ENCODE results near the gene HIRIP3.

HIRIP3 gene

DNA sequence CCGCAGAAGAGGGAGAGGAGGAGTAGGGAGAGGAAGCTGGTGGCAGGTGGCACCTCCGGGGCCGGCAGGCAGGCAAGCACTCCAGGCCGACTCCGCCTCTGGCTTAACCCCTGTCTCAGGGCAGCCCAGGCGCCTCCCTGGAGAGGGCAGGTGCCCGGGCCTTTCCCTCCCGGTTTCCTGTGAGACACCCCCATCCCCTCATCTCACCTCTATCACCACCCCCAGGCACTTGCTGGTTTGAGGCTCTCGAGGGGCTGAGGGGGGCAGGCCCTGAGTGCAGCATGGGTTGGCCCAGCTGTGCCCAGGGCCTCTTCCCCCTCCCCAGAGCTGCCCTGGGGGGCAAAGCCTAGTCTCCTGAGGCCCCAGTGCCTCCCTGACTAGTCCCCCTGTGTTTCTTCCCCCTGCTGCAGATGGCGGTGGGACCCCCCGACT is 9.4 kb upstream of the HIRIP3 start:
- H4K8ac ChIP-seq (ENCODE audit: low read length) = no peak overlapping the region
- H3K4ac ChIP-seq (ENCODE audit: low read depth in 1 of 2, low read length in 2 of 2) = no peak overlapping the region
- no peak overlapping the region for H3K14ac ChIP-seq (ENCODE audit: low read length in 2 of 2)
- no peak overlapping the region for H3K18ac ChIP-seq (ENCODE audit: low read depth in 1 of 2, low read length in 2 of 2)
- H3K27ac ChIP-seq (ENCODE audit: low read length, poor library complexity, severe bottlenecking) = no peak overlapping the region
- H3K27me3 ChIP-seq (ENCODE audit: control insufficient read depth in 1 of 2, insufficient read depth in 1 of 2, low read length in 2 of 2) = peaks cover 10 to 27% of the 10 kb centered on the region in 2 experiments
- H3K79me1 ChIP-seq (replicated peaks; ENCODE audit: low read length, poor library complexity, severe bottlenecking) = peaks cover 18% of the 10 kb centered on the region
- no peak overlapping the region for H2AFZ ChIP-seq (ENCODE audit: low read depth, low read length)
- H3K23ac ChIP-seq (ENCODE audit: low read length in 2 of 2) = no peak overlapping the region
- WGBS = 77% methylated on average over 6 of the region's 11 CpGs
- H4K91ac ChIP-seq (ENCODE audit: low read length) = no peak overlapping the region
- H2BK120ac ChIP-seq (ENCODE audit: low read depth, low read length) = no peak overlapping the region
- H3K4me2 ChIP-seq (ENCODE audit: low read length, poor library complexity, severe bottlenecking) = no peak overlapping the region
- no peak for DNase-seq
- H3K9ac ChIP-seq (ENCODE audit: low read length) = no peak overlapping the region
- peaks cover 2% of the 10 kb centered on the region for H3K4me1 ChIP-seq (ENCODE audit: control insufficient read depth, insufficient read depth, low read depth, low read length)
- no peaks in the 10 kb centered on the region for H3K9me3 ChIP-seq (ENCODE audit: control insufficient read depth, low read length)
- no peak overlapping the region for H2BK5ac ChIP-seq (ENCODE audit: low read depth, low read length, poor library complexity, severe bottlenecking)
- no peak overlapping the region for H2BK12ac ChIP-seq (ENCODE audit: low read length in 2 of 2)
- no peak overlapping the region for H2BK15ac ChIP-seq (ENCODE audit: low read depth, poor library complexity, severe bottlenecking)
- H3K4me3 ChIP-seq (ENCODE audit: insufficient read depth in 1 of 2, low read depth in 1 of 2, low read length in 2 of 2) = no peak overlapping the region
- H3K36me3 ChIP-seq (ENCODE audit: control insufficient read depth in 1 of 2, insufficient read depth in 2 of 2, low read depth in 1 of 2, low read length in 2 of 2) = peaks cover 24 to 70% of the 10 kb centered on the region in 2 experiments
- H2AK5ac ChIP-seq (ENCODE audit: low read length, severe bottlenecking) = no peak overlapping the region

DNA sequence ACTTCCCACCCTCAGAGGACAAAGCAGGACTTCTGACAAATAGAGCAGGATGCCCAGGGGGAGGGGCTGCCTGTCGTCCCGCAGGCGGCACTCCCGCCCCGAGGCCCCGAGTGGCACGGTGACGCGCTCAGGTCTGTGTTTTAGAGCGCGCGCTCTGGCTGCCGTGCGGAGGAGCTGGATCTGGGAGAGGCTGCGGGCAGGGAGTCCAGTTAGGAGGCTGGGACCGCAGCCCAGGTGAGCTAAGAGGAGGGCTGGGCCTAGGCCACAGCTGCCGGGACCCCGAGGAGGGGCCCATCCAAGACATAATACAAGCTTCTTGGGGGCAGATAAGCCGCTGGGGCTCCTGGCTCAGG is 9.0 kb upstream of the HIRIP3 start:
- H2BK15ac ChIP-seq (ENCODE audit: low read depth, poor library complexity, severe bottlenecking) = no peak overlapping the region
- H3K27me3 ChIP-seq (ENCODE audit: control insufficient read depth in 1 of 2, insufficient read depth in 1 of 2, low read length in 2 of 2) = peaks cover 5 to 23% of the 10 kb centered on the region in 2 experiments
- H4K91ac ChIP-seq (ENCODE audit: low read length) = no peak overlapping the region
- no peak overlapping the region for H3K23ac ChIP-seq (ENCODE audit: low read length in 2 of 2)
- no peaks in the 10 kb centered on the region for H3K9me3 ChIP-seq (ENCODE audit: control insufficient read depth, low read length)
- no peak overlapping the region for H3K9ac ChIP-seq (ENCODE audit: low read length)
- H2BK5ac ChIP-seq (ENCODE audit: low read depth, low read length, poor library complexity, severe bottlenecking) = no peak overlapping the region
- H3K4ac ChIP-seq (ENCODE audit: low read depth in 1 of 2, low read length in 2 of 2) = no peak overlapping the region
- no peak overlapping the region for H3K27ac ChIP-seq (ENCODE audit: low read length, poor library complexity, severe bottlenecking)
- H2AK5ac ChIP-seq (ENCODE audit: low read length, severe bottlenecking) = no peak overlapping the region
- peaks cover 28 to 72% of the 10 kb centered on the region in 2 experiments for H3K36me3 ChIP-seq (ENCODE audit: control insufficient read depth in 1 of 2, insufficient read depth in 2 of 2, low read depth in 1 of 2, low read length in 2 of 2)
- no peak overlapping the region for H4K8ac ChIP-seq (ENCODE audit: low read length)
- H3K4me3 ChIP-seq (ENCODE audit: insufficient read depth in 1 of 2, low read depth in 1 of 2, low read length in 2 of 2) = no peak overlapping the region
- H3K79me1 ChIP-seq (replicated peaks; ENCODE audit: low read length, poor library complexity, severe bottlenecking) = peaks cover 21% of the 10 kb centered on the region
- no peak overlapping the region for H2BK12ac ChIP-seq (ENCODE audit: low read length in 2 of 2)
- 96% methylated on average over 19 of the region's 19 CpGs for WGBS
- H3K14ac ChIP-seq (ENCODE audit: low read length in 2 of 2) = no peak overlapping the region
- H2BK120ac ChIP-seq (ENCODE audit: low read depth, low read length) = no peak overlapping the region
- H3K18ac ChIP-seq (ENCODE audit: low read depth in 1 of 2, low read length in 2 of 2) = no peak overlapping the region
- H2AFZ ChIP-seq (ENCODE audit: low read depth, low read length) = no peak overlapping the region
- H3K4me2 ChIP-seq (ENCODE audit: low read length, poor library complexity, severe bottlenecking) = no peak overlapping the region
- peaks cover 2% of the 10 kb centered on the region for H3K4me1 ChIP-seq (ENCODE audit: control insufficient read depth, insufficient read depth, low read depth, low read length)
- no peak for DNase-seq

DNA sequence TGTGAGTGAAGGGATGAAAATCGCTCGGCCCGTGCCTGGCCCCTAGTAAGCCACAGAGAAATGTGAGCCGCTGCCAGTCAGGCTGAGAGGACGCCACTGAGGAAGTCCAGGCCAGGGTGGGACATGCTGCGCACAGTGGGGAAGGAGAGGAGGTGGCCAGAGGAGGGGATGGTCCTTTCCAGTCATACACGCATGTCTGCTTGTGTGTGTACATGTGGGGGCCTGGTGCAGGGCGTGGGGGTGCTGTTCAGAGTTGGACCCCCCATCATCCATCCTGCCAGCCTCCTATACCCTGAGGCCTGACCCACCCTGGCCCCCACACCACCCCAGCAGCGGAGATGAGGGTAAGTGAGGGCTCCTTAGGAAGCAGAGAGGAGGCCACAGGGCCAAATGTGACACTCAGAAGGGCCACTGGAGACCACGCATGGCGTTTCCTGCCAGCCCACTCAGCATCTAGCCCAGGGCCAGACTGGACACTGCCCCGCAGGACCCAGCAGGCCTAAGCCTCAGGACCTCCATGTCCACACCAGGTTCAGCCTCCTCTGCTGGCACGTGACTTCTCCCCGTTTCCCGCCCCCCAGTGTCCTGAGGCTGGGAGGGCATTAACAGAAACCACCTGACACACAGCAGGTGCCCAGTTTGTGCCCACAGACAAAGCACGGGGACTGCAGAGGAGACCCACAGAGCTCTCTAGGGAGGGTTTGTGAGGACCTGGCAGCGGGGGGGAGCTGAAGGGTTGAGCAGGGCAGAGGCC is 8.4 kb upstream of the HIRIP3 start:
- no peak overlapping the region for H2AFZ ChIP-seq (ENCODE audit: low read depth, low read length)
- no peak overlapping the region for H4K8ac ChIP-seq (ENCODE audit: low read length)
- no peak overlapping the region for H2BK15ac ChIP-seq (ENCODE audit: low read depth, poor library complexity, severe bottlenecking)
- H3K27me3 ChIP-seq (ENCODE audit: control insufficient read depth in 1 of 2, insufficient read depth in 1 of 2, low read length in 2 of 2) = peaks cover 0 to 17% of the 10 kb centered on the region in 2 experiments
- no peak overlapping the region for H3K4me2 ChIP-seq (ENCODE audit: low read length, poor library complexity, severe bottlenecking)
- no peak overlapping the region for H2BK5ac ChIP-seq (ENCODE audit: low read depth, low read length, poor library complexity, severe bottlenecking)
- H3K4ac ChIP-seq (ENCODE audit: low read depth in 1 of 2, low read length in 2 of 2) = no peak overlapping the region
- H2BK12ac ChIP-seq (ENCODE audit: low read length in 2 of 2) = no peak overlapping the region
- H3K23ac ChIP-seq (ENCODE audit: low read length in 2 of 2) = no peak overlapping the region
- H3K14ac ChIP-seq (ENCODE audit: low read length in 2 of 2) = no peak overlapping the region
- no peak overlapping the region for H4K91ac ChIP-seq (ENCODE audit: low read length)
- WGBS = 95% methylated on average over 14 of the region's 17 CpGs
- peaks cover 2% of the 10 kb centered on the region for H3K4me1 ChIP-seq (ENCODE audit: control insufficient read depth, insufficient read depth, low read depth, low read length)
- peaks cover 24% of the 10 kb centered on the region for H3K79me1 ChIP-seq (replicated peaks; ENCODE audit: low read length, poor library complexity, severe bottlenecking)
- peaks cover 33 to 72% of the 10 kb centered on the region in 2 experiments for H3K36me3 ChIP-seq (ENCODE audit: control insufficient read depth in 1 of 2, insufficient read depth in 2 of 2, low read depth in 1 of 2, low read length in 2 of 2)
- no peak overlapping the region for H3K9ac ChIP-seq (ENCODE audit: low read length)
- H3K9me3 ChIP-seq (ENCODE audit: control insufficient read depth, low read length) = no peaks in the 10 kb centered on the region
- no peak overlapping the region for H3K27ac ChIP-seq (ENCODE audit: low read length, poor library complexity, severe bottlenecking)
- no peak for DNase-seq
- no peak overlapping the region for H3K18ac ChIP-seq (ENCODE audit: low read depth in 1 of 2, low read length in 2 of 2)
- H2AK5ac ChIP-seq (ENCODE audit: low read length, severe bottlenecking) = no peak overlapping the region
- H2BK120ac ChIP-seq (ENCODE audit: low read depth, low read length) = no peak overlapping the region
- no peak overlapping the region for H3K4me3 ChIP-seq (ENCODE audit: insufficient read depth in 1 of 2, low read depth in 1 of 2, low read length in 2 of 2)

DNA sequence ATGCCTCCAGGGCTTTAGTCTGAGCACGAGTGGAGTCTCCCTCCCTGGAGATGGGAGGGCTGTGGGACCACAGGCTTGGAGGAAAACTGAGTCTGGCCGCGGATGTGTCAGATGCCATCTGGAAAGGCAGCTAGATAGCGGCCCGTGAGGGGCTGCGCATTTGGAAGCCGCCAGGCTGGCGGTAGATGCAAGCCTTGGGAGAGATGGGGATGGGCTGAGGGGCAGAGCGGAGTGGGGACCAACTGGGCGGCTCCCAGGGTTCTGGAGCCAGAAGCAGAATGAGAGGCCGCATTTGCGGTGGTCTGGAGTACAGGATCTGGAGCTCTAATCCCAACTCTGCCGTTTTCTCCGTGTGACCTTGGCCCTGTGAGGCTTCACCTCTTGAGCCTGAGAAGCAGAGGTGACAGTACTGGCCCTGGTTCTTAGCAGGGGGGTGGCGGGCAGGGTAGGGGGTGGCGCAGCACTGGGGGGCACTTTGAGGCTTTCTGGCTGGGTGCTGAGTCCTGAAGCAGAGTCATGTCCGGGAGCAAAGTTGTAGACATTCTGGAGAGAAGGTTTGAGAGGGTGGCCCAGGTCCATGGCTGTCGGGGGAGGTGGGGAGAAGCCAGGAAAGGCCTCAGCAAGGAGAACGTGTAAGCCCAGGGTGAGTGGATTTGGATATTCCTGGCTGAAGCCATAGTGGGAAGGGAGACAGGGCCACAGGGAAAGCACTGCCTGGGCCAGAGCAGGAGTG is 7.4 kb upstream of the HIRIP3 start:
- Histone ChIP-seq H3K4me3 (ENCODE audit: insufficient read depth in 1 of 2, low read depth in 1 of 2, low read length in 2 of 2) (no peak overlapping the region), H2BK15ac (ENCODE audit: low read depth, poor library complexity, severe bottlenecking) (no peak overlapping the region), H3K79me1 (replicated peaks; ENCODE audit: low read length, poor library complexity, severe bottlenecking) (peaks cover 24% of the 10 kb centered on the region), H3K36me3 (ENCODE audit: control insufficient read depth in 1 of 2, insufficient read depth in 2 of 2, low read depth in 1 of 2, low read length in 2 of 2) (peaks cover 34 to 72% of the 10 kb centered on the region in 2 experiments), H4K91ac (ENCODE audit: low read length) (no peak overlapping the region), H3K4me1 (ENCODE audit: control insufficient read depth, insufficient read depth, low read depth, low read length) (peaks cover 2% of the 10 kb centered on the region), H2BK120ac (ENCODE audit: low read depth, low read length) (no peak overlapping the region), H2AK5ac (ENCODE audit: low read length, severe bottlenecking) (no peak overlapping the region), H2BK12ac (ENCODE audit: low read length in 2 of 2) (no peak overlapping the region), H3K18ac (ENCODE audit: low read depth in 1 of 2, low read length in 2 of 2) (no peak overlapping the region), H3K27ac (ENCODE audit: low read length, poor library complexity, severe bottlenecking) (no peak overlapping the region), H3K23ac (ENCODE audit: low read length in 2 of 2) (no peak overlapping the region), H3K27me3 (ENCODE audit: control insufficient read depth in 1 of 2, insufficient read depth in 1 of 2, low read length in 2 of 2) (peaks cover 0 to 8% of the 10 kb centered on the region in 2 experiments), H3K4me2 (ENCODE audit: low read length, poor library complexity, severe bottlenecking) (no peak overlapping the region), H3K14ac (ENCODE audit: low read length in 2 of 2) (no peak overlapping the region), H4K8ac (ENCODE audit: low read length) (no peak overlapping the region), H2BK5ac (ENCODE audit: low read depth, low read length, poor library complexity, severe bottlenecking) (no peak overlapping the region), H3K9ac (ENCODE audit: low read length) (no peak overlapping the region), H3K9me3 (ENCODE audit: control insufficient read depth, low read length) (no peaks in the 10 kb centered on the region), H2AFZ (ENCODE audit: low read depth, low read length) (no peak overlapping the region), H3K4ac (ENCODE audit: low read depth in 1 of 2, low read length in 2 of 2) (no peak overlapping the region)
- WGBS = 92% methylated on average over 19 of the region's 19 CpGs
- DNase-seq = no peak
